HG02852 (cell line): ENCODE data around the gene STXBP6.
"Not testable (repeated sequence)": the region's sequence is repeated elsewhere in the genome, so short reads cannot be mapped to it uniquely, and the experiment has no call there.

Experiments
- ATAC-seq: cut with Tn5 transposase; IDR thresholded peaks from one replicate; pipeline ENCODE4 v1.9.1; 2021; ENCODE audit warnings: mild to moderate bottlenecking, moderate library complexity; ENCODE audit not compliant: unreplicated experiment

The STXBP6 gene

DNA sequence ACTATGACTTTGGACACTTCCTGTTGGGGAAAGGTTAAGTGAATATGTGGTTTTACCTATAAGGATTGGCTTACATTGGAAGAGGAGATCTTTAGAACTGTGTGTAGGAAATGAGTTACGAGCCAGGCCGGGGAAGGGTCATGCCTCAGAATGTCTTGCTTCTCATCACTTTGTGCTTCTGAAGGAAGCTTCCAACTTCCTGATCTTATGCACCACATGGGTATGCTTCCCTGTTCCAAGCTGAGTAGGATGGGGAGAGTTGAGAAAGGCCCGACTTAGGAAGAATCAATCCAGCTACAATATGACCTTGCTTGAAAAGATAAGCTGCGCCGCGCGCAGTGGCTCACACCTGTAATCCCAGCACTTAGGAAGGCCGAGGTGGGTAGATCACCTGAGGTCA lies 59.9 kb downstream of the STXBP6 start:
- no peak for ATAC-seq

DNA sequence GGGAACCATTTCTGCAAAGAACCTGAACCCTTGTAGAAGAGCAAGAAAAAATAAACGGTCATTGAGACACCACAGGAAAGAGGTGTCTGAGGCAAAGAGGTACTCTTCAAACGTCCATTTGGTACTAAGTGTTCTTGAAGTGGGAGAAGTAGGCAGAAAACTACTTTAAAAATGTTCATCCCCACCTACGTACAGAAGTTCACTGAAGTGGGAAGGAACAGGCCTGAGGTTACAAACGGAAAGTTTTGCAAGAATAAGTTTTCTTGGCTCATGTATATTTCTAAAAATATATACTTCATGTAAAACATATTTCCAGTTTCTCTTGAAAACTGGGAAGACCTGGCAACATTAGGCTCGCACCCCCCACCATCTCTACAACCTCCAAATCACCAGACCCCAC lies 61.2 kb downstream of the STXBP6 start:
- no peak for ATAC-seq

DNA sequence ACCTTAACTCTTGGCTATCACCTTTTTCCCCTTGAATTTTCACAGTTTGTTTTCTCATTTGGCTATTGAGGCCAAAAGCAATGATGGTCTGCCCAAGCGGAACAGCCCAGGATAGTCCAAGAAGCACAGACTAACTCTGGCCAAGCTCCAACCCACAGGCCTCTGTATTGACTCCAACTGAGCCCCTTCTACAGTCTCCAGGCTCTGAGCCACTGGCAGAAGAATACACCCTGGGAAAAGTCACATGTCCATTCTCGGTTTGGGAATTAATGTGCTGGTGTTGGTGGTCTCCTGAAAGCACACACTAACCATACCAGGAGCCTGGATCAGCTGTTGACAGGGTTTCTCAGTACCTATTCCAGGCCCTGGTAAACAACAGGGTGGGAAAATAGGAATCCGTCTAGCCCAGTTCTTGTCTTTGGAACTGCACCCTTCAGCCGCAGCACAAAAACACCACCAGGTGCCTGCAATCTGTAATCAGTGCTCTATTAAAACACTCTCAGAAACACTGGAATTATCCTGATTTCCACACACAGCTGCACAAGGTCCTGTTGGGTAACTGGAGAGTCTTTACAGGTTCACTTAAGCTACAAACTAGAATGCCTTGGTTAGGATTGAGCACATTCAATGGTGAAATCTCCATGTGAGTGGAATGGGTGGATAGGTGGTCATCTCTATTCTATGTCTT lies 63.6 kb downstream of the STXBP6 start:
- ATAC-seq = no peak

DNA sequence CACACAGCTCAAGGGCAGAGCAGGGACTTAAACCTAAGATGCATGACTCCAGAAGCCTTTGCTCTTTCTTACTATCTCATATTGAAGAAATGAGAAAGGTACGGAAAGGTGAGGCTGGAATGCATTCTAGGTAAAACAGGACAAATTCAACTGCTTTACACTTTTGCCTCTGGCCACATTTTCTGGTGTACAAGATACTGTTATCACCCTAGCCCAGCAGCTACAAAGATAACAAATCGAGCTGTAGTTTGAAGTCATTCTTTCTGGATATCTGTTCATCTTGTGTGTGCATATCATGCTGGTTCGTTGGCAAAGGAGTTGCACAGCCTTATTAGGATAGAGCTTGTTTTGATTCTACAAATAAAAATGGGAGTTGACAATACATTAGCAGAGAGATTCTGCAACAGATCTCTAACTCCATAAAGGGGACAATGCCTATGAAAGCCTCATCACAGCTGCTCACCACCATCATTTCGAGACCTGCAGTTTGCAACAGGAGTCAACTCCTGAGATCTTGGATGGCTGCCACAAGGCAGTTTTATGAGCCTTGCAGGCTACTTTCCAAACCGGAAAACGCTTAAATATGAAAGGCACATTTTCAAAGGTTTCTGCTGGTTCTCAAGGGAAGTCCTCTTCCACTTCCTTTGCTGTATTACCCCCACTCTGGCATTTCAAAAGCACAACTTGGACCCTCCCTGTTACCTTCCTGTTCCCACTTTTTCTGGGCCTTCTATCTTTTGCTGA lies 64.9 kb downstream of the STXBP6 start:
- no peak for ATAC-seq

DNA sequence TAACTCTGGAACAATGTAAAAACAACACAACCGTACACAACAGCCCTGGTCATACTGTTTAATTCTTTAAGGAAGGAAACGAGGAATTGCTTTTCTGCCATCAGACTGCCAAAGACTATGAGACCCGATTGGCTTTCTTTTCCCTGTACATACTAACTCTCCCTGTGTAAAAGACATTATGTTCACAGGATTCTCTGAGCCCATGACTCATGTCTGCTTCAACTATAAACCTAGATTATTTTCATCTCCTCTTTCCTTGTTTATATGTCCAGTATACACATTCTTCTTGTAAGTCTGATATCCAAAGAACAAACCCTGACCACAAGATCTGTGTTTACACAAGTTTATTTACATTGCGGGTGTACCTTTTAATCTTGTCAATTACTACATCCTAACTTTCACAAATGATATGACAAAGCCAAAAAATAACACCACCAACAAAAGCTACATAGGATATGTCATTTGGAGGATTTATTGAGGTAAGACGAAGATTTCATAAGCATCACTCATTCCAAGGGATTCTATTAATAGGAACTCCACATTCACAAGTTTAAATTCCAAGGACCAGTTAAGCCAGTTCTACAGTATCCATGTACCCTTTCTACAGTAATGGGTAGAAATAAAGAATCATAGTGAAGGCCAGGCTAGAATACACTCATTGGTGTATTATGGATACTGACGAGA lies 67.3 kb downstream of the STXBP6 start:
- no peak for ATAC-seq

DNA sequence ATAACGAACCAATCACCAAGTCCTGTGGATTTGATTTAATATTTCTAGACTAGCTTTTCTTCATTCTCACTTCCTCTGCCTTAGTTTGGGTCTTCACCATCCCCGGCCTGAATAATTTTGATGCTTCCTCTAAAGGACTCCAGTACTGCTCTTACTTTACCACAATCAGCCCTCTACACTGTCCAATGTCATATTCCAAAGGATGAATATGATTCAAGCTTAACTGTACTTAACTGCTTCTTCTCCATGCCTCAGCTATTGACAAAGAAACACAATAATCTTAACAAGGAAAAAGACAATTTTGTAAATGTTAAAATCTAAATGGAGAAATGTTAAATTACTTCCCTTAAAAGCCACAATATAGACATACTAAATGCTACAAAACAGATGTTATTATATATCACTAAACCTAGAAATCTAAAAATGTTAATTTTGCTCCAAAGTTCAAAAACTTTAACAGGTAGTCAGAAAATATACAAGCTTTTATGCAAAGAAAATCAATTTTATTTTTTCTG lies 70.2 kb downstream of the STXBP6 start:
- ATAC-seq = peak; percentile 30

DNA sequence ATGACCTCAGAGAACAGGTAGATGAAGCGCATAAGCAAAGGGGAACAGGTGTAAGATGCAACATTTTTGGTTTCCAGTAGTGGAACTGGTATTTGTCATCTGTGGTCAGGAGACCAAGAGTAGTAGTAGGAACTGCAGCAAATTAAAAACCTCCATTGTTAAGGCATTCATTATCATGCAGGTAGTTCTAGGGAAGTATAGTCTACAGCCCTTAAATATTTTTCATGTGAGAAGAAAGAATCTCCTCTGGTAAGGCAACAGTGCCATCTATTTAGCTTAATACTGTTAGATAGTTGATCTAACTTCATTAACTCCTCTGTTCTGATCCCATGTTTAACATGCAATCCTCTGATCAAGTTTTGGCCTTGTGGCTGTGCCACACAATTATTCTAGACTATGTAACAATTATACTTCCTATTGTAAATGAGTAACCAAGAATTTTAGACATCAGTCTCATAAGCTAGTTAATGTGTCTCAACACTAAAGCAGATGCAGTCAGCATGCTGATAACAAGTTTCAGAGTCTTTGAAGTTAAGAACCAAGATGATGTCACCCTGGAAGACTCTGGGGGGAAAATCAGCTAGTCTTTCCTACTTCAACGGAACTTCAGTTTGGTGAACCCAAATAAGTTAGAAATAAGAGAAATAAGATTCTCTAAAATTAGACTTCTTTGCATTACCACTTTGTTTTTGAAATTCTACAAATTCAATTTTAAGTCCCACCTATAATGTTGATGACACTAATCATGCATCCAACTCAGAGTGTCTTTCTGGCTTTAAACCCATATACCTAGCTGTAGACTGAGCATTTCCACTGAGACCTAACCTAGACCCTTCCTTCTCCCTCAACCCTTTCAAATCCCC lies 70.9 kb downstream of the STXBP6 start:
- ATAC-seq = peak; percentile 70

DNA sequence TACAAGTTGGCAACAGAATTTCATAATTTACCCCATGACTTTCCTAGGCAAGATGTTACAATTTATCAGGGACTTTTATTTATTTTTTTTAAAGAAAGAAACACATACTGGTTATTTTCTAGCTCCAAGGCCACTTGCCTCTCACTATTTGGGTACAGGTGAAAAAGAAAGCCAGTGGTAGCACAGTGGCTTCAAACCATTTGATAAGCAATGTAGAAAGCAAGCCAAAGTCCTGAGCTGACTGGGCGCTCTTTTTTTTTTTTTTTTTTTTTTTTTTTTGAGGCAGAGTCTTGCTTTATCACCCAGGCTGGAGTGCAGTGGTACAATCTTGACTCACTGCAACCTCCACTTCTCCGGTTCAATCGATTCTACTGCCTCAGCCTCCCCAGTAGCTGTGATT lies 73.3 kb downstream of the STXBP6 start:
- ATAC-seq = no peak

DNA sequence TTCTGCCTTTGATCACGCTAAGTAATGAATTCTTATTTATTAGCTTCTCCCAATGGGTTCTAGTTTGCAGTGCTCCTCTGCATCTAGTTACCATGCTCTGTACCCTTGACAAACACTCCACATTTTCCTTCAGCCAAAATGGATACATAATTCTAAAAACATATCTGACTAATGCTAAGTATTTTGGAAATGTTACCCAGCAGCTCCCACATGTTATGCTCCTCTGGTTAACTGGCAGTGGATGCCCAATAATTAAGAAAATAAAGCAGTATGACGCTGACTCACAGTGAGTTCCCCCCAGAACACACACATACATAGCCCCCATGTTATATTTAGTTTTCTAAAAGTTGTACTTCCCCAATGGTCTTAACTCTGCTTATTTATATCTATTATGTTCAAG lies 74.6 kb downstream of the STXBP6 start:
- ATAC-seq = no peak

DNA sequence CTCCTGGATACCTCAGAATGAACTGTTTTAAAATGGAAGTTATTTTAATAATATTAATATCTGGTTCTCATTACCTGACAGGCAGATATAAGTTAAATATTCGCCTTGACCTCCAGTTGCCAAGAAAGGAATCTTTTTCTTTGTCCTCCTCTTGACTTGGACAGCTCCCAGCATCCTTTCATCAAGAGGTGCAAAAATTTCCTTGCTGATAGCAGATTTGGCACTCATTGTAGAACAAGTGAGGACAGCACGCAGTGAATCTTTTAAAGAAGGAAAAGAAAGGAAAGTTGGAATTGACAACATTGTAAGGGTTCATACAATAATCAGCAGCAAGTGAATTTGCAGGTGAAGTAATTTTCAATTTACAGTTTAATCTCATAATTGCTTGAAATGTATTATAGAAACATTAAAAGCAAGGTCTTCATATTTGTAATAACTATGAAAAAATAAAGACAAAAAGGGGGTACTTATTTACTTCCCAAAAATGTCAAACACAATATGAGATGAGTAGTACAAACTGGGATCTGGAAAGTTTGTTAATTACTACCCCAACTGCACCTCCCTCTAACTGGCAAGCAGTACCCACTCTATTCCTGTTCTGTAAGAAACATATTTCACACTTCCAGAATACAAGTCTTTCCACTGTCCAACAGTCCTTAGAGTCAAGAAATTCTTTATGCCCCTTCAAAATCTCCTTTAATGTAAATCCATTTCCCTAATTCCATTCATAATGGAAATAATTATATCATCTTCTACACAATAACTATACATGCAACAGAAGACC lies 75.2 kb downstream of the STXBP6 start:
- ATAC-seq = no peak

DNA sequence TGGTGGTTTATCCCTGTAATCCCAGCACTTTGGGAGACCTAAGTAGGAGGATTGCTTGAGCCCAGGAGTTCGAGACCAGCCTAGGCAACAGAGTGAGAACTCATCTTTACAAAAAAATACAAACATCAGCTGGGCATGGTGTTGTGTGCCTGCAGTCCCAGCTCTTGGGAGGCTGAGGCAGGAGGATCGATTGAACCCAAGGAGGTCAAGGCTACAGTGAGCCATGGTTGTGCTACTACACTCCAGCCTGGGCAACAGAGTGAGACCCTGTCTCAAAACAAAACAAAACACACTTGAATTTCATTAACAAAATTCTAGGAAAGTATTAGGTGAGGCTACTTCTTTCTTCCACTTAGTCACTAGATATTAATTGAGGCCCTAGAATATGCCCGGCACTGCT lies 77.1 kb downstream of the STXBP6 start:
- ATAC-seq = no peak

DNA sequence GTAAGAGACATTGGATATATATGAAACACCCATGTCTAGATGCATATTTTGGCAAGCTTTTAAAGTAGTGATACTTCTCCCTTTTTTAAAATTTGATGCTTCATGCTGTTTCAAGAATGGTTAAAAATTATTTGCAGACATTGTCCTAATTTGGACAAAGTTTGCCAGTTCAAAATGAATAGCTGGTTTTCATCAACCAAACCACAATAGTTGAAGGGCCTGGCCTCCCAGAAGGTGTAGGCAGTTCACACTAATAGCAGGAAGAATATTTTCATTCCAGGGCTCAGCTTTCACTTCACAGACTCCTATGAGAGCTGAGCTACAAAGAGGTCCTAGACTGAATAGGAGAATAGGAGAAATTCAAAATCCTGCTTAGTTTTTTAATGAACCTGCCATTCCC lies 78.7 kb downstream of the STXBP6 start:
- ATAC-seq = no peak

DNA sequence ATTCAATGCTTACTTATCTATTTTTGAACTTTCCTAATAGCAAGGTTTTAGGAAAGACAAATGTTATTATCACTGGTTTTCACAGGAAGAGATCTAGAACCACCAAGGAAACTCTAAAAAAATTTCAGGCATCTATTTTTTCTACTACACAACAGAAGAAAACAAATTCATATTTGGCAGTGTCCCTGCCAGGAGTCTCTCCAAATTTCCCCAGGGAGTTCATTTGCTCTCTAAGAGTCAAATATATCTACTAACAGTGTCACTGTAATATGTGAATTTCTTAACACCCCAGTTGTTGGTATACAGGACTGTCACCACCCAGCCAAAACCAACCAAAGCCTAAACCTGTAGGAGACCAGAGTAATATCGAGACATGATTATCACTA lies 83.4 kb downstream of the STXBP6 start:
- ATAC-seq = no peak

DNA sequence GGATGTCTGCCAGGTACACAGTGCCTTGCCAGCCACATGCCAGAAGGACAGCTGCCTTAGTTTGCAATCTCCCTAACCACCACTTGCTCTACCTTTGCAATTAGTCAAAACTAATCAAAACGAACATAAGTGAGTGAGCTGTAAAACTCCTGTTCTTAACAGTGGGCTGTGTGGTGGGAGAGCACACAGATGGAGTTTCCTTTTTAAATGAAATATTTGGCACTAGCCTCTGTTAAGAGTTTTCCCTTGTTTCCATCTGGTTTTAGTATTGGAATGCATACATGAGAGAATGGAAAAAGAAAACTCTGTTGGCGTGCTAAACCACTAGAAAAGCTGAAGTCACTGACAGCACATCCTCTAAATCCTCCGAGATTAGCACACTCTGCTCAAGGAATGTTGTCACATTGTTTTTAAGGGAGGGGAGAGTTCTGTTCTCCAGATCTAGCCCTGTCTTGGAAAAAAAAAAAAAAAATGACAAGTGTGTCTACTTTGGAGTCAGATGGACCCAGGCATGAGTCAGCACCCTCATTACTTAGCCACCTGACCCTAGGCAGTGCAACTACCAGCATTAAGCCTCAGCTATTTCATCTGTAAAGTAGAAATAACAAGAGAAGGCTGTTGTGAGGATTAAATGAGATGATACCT lies 83.9 kb downstream of the STXBP6 start:
- no peak for ATAC-seq

DNA sequence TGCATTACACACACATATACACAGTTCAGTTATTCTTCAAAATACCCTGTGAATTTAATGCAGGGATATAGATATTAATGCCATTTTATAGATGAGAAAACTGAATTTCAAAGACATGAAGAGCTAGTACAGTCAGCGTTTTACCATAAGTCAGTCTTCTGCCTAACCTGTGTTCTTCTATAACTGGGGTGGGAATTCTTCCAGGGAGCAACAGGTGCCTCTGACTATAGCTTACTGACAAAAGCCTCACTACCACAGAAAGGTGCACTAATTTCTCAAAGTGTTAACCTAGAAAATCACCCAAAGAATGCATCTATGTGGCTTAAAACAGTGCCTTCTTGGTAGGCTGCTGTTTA lies 84.4 kb downstream of the STXBP6 start:
- no peak for ATAC-seq

DNA sequence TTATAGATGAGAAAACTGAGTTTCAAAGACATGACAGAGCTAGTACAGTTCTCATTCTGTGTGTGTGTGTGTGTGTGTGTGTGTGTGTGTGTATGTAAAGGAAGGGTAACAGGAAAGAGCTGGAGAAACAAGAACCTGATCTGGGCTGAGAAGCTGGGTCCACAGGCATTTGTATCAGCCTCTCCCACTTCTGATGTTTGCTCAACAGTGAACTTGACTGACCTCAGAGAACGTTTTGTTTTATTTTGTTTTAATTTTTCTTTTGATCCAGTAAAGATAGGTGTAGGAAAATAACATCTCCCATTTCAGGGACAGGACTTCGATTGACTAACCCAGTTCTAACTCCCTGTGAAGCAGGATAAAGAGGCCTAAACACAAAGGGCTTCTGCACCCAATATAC lies 85.4 kb downstream of the STXBP6 start:
- no peak for ATAC-seq

DNA sequence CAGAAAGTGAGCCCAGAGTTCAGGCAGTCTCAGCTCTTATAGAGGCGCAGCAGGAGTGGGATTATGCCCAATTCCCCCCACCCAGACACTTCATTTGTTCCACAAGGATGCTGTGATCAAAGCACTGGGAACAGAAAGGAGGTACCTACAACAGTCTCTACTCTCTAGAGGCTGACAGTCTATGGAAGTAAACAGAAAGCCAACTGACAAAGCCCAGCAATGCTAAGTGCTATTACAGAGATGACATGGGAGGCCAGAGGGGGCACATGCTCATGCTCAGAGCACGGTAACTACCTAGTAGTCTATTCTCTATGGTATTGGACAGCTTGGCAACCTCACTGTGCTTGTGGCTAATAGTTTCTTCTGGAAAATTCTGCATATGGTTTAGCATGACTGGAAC lies 85.9 kb downstream of the STXBP6 start:
- ATAC-seq = no peak

DNA sequence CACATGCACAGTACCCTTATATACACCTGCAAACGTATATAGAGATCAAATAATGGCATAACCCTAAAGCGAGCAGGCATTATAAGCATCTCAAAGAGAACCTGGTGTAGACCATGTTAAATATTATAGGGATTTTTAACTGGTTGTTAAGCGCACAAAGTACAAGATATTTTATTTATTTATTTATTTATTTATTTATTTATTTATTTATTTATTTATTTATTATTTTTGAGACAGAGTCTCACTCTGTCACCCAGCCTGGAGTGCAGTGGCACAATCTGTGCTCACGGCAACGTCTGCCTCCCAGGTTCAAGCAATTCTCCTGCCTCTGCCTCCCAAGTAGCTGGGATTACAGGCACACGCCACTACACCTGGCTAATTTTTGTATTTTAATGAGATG lies 87.8 kb downstream of the STXBP6 start:
- ATAC-seq = not testable (repeated sequence)

DNA sequence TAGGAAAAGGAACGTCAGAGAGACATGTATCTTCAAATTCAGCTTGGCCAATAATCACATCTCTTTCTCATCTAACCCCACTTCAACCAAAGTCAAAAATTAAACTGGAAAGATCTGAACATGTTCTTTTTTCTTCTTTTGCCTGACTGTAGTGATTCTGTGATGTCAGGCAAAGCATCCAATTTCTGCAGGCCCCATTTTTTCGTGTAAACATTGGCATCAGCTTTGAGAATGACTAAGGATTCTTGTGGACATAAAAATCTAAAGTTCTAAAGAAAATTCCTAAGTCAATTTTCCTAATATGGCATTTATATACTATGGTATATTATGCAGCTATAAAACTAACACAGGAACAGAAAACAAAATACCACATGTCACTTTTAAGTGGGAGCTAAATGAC lies 89.1 kb downstream of the STXBP6 start:
- ATAC-seq = no peak

DNA sequence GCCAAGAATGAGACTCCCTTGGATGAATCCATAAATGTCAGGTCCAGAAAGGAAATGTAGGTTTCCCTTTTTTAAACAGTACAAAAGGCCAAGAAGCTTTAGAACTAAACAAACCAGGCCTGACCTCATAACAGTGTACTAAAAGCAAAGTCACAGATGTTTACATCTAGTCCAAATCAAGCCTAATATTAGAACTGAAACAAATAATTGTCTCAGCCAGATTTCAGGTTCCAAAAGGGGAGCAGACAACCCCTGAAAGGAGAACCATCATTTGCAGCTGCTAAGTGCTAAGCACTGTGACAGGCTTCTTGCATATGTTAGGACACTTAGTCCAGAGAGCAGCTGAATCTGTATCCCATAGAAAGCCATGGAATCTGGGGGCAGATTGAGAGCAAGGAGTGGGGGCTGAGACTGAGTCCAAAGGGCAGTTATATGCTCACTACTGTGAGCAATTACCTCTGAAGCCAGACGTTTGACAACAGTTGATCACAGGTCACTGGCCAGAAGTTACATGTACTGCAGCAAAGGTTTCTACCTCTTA lies 90.1 kb downstream of the STXBP6 start:
- ATAC-seq = peak; percentile 75
